LNCAP (cell line): Measurements from ENCODE around the gene ARL8A.

ENCODE experiments used
- CTCF ChIP-seq: fragments of 450-650 bp; IDR thresholded peaks from 2 replicates; pipeline ENCODE4 v1.5.1; 2017; ENCODE audit warnings: mild to moderate bottlenecking

The ARL8A gene

GRCh38 chr1:202155478-202156021, 11.0 kb upstream of the ARL8A start:
- no peak for TF ChIP-seq CTCF

GRCh38 chr1:202154766-202155477, 10.4 kb upstream of the ARL8A start:
- TF ChIP-seq CTCF, result peak; percentile 68

- no peak for TF ChIP-seq CTCF
Observed at GRCh38 chr1:202154148-202154765, 9.7 kb upstream of the ARL8A start.

GRCh38 chr1:202153284-202153683, 8.7 kb upstream of the ARL8A start:
- TF ChIP-seq CTCF, result no peak

- TF ChIP-seq CTCF, result no peak
Observed at GRCh38 chr1:202152399-202152798, 7.9 kb upstream of the ARL8A start.

GRCh38 chr1:202151045-202151444, 6.5 kb upstream of the ARL8A start:
- no peak for TF ChIP-seq CTCF

GRCh38 chr1:202150602-202151001, 6.1 kb upstream of the ARL8A start:
- TF ChIP-seq CTCF, result no peak
